ENCODE measurements around the gene SLC2A10. TPM values are rescaled to one million over a fixed set of nuclear protein-coding genes. Genes with fewer than 3 reads are reported as not detected.
A peak's percentile ranks its signal among the peaks of the same experiment; 100 is the strongest.

SLC2A10 gene
- total and polyA plus RNA-seq, 10 of the 15 experiments (the other 5 are each of a cell fraction or from before 2014, with no cell fraction given): not detected

GRCh38 chr20:46681032-46681854 lies 28.2 kb upstream of the SLC2A10 start (continued):
- TF ChIP-seq ZNF687 (IDR thresholded peaks at IDR 0.05) (no peak), HDGF (IDR thresholded peaks at IDR 0.05) (peak; percentile 88), YY1 (IDR thresholded peaks at IDR 0.05; ENCODE audit: low read depth, low read length) (peak; percentile 56; the same call in 1 of the 2 replicates), ASH2L (IDR thresholded peaks at IDR 0.05; ENCODE audit: borderline replicate concordance, low read depth) (no peak), FOXK2 (IDR thresholded peaks at IDR 0.05) (0 out of 2 replicates have a peak, but pooled peaks have one; percentile 27), NBN (IDR thresholded peaks at IDR 0.05) (peak; percentile 70; the same call in 1 of the 2 replicates), STAT3 (IDR thresholded peaks at IDR 0.05; ENCODE audit: low read depth, low read length) (no peak)

Measured in GM12878 (cell line).